GM13976 (cell line): Measurements from ENCODE around the gene RASSF10.

Source experiments
- DNase-seq: peaks from one replicate; pipeline ENCODE4 v3.0.0; 2012; ENCODE audit warnings: low spot score
- CTCF ChIP-seq: IDR thresholded peaks from 2 replicates; pipeline ENCODE4 v1.5.1; 2012; ENCODE audit warnings: borderline replicate concordance, mild to moderate bottlenecking; ENCODE audit not compliant: insufficient read depth; ENCODE audit errors: extremely low read depth, missing control alignments, control extremely low read depth
- in situ Hi-C: fragments of 300-500 bp; cut with MboI; formaldehyde crosslinking; loops from one replicate; pipeline ENCODE4 v1.12.0; 2022; ENCODE audit warnings: low sequenced_read_pairs, mixed read lengths, inconsistent platforms; ENCODE audit not compliant: unreplicated experiment

The RASSF10 gene

DNA sequence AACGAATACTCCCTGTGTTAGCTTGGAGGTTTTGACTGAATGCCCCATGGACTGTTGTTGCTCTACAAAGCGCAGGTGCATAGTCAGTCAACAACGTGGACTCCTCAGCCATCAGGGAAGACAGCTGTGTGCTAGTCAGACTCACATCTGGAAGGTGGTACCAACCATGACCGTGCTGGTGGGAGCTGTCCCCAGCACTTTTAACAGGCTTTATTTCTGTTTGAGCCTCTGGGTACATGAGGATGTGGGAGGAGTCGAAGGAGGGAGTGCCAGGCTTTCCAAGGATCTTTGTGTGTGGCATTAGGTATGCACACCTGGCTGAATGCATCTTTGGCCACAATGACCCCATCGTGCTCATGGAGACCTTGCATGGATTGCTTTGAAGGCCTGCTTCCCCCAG, 6.6 kb downstream of the RASSF10 start:
- TF ChIP-seq CTCF = no peak
- in situ Hi-C loops = no loop called here
- DNase-seq = no peak

- DNase-seq = no peak
- in situ Hi-C loops = no loop called here
- TF ChIP-seq CTCF = no peak
Measured at GRCh38 chr11:13016415-13016814, 7.3 kb downstream of the RASSF10 start.

DNA sequence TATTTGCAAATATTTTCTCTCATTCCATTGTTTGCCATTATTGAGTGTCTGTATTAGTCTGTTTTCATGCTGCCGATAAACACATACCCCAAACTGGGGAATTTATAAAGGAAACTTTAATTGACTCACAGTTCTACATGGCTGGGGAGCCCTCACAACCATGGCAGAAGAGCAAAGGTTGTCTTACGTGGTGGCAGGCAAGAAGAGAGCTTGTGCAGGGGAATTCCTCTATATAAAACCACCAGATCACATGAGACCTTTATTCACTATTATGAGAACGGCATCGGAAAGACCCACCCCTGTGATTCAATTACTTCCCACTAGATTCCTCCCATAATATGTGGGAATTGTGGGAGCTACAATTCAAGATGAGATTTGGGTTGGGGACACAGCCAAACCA, 10.2 kb downstream of the RASSF10 start:
- no peak for TF ChIP-seq CTCF
- in situ Hi-C loops = no loop called here
- DNase-seq = no peak

GRCh38 chr11:13023423-13023822, 14.3 kb downstream of the RASSF10 start:
- no peak for TF ChIP-seq CTCF
- DNase-seq = no peak
- in situ Hi-C loops = no loop called here

- TF ChIP-seq CTCF = no peak
- no peak for DNase-seq
- in situ Hi-C loops = no loop called here
Measured at GRCh38 chr11:13026722-13027121, 17.6 kb downstream of the RASSF10 start.

GRCh38 chr11:13028322-13028721, 19.2 kb downstream of the RASSF10 start:
- no peak for DNase-seq
- in situ Hi-C loops = no loop called here
- no peak for TF ChIP-seq CTCF

- DNase-seq = no peak
- TF ChIP-seq CTCF = no peak
- in situ Hi-C loops = no loop called here
Measured at GRCh38 chr11:13029872-13030271, 20.8 kb downstream of the RASSF10 start.
